ENCODE measurements around the gene TEX35.

The TEX35 gene

GRCh38 chr1:178512566-178513277 lies at the start of gene TEX35:
TSS of gene TEX35 (plus strand) at chr1:178513109. CDS start at chr1:178513189, 80 bp downstream.
- no peak for DNase-seq

DNA sequence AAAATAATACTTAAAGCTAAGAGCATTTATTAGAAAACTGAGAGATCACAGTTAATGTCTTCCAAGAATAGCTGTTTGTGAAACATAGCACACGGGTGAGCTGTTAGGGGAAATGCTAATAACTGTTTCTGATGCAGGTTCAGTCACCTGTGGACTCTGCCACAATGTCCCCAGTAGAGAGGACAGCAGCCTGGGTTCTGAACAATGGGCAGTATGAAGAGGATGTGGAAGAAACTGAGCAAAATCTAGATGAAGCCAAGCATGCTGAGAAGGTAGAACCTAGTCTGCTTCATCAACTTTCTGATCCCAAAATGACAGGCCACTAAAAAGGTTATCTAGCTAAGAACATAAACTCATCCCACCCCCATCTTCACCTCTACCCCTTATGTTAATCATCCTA lies 48.8 kb upstream of the TEX35 start:
- DNase-seq = no peak

DNA sequence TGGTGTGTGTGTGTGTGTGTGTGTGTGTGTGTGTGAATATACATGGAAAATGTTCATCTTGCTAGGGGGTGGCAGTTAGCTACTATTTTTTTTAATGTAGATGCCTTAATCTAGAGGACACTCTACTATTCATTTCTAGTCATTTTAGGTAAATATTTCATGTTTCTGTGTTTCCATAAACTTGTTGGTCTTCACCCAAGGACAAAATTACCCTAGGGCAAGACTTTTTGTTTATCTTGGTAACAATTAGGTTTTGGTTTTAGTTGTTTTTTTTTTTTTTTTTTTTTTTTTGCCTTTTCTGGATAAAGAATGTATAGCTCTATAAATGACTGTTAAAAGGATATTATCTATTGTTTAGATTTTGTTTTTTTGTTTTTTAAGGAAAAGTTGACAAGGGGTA lies 48.3 kb upstream of the TEX35 start:
- DNase-seq = no peak

GRCh38 chr1:178465011-178465410 lies 47.9 kb upstream of the TEX35 start:
- peak; percentile 70 for DNase-seq

DNA sequence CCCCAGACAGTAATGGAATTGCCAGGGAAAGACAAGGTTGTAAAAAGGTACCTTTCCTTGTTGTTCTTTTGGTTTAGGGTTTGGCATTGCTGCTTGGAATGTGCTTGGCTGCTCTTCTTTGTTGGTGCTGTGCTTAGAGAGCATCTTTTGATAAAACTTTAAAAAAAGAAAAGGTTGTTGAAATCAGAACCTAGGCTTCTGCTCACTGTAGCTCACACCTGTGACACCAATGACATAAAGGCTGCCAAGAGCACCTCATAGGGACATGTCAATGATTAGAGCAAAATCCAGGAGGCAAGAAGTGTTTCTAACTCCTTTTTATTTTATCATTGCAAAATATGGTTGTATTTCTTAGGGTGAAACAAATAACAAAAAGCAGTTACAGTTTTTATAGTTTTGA lies 45.1 kb upstream of the TEX35 start:
- no peak for DNase-seq

DNA sequence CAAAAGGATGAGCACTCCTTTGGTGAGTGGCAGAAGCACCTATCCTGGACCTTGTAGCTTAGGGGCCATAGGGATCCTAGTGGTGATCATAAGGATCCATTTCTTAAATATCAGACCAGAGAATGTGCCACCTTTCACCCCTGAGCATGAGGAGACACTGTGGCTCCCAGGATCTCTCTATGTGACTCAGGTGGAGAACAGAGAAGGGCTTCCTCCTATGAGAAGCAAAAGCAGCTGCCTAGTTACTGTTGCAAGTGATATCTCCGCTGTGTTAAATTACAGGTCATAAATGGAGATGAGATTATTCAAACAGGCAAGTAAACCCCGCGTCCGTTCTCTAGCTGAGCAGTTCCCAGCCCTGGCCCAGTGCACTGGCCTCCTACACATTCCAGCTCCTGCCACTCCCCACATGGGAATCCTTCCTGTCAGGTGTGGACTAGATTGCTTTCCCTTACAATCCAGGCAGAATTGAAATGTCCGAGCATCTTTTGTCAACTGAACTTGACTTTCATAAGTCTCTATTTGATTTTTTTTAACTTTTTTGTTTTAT lies 42.4 kb upstream of the TEX35 start:
- no peak for DNase-seq

DNA sequence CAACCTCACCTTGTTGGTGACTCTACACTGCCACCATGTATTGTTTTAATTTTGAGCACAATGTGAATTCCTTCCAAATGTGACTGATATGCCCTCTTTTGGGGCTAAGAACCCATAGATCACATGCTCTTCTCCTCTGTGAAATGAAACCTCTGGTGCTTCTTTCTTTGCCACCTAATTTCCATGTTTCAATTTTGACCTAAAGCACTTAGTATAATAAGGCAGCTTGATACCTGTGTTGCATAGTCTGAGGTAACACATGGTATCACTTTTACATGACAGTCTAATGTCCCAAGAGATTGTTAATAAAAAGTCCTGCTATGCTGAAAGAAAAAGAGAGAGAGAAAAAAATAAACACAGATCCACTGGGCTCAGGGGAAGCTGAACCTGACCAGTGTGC lies 40.4 kb upstream of the TEX35 start:
- no peak for DNase-seq

- no peak for DNase-seq
Measured at GRCh38 chr1:178477373-178477772, 35.5 kb upstream of the TEX35 start.

GRCh38 chr1:178477841-178478240 lies 35.1 kb upstream of the TEX35 start:
- DNase-seq = no peak

DNA sequence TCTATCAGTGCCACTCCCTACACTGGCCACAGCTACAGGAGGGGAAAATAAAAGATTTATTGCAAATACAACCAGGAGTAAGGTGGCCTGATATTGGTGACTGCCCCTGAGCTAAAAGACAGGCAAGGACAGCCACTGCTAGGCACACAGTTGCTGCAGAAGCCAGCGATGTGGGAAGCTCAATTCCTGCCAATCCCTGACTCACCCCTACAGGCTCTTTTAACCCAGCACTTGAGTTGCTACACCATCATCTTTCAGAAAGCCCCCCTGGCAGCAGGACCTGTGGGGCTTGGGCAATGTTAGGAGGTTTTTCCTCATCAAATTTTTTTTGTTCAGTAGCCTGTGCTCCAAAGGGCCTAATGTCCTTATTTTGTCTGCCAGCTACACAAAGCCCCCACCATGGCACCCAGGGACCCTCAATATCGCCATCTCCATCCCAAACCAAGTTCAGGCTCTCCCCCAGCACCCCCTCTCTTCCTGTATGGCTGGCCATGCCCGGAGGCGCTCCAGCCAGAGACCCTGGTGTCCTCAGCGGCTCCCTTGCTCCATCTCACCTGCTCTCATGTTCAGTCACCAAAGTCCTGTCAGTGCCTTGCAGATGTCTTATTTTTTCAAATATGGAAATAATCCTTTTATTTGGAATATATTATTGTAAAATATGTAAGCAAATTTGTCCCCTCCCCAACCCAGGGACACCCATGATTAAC lies 29.5 kb upstream of the TEX35 start:
- no peak for DNase-seq

- DNase-seq = no peak
Measured at GRCh38 chr1:178484698-178485225, 28.1 kb upstream of the TEX35 start.

DNA sequence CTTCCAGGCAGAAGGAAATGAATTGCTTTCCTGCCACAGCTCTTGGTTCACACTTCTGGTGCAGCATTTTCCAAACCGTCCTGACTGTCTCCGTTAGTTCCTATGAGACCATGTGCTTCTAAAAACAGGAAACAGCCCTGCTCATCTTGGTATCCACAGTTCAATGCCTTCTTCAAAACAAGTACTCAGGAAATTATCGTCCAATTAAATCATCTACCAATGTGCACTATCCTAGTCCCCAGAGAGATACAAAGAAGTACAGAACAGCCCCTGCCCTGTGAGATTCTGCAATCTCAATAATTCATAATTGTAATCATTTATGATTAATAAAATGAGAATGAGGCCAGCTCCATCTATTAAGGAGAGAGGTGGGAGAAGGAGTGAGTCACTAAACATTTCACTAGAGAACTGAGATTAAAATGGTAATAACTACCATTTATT lies 27.3 kb upstream of the TEX35 start:
- DNase-seq = no peak

DNA sequence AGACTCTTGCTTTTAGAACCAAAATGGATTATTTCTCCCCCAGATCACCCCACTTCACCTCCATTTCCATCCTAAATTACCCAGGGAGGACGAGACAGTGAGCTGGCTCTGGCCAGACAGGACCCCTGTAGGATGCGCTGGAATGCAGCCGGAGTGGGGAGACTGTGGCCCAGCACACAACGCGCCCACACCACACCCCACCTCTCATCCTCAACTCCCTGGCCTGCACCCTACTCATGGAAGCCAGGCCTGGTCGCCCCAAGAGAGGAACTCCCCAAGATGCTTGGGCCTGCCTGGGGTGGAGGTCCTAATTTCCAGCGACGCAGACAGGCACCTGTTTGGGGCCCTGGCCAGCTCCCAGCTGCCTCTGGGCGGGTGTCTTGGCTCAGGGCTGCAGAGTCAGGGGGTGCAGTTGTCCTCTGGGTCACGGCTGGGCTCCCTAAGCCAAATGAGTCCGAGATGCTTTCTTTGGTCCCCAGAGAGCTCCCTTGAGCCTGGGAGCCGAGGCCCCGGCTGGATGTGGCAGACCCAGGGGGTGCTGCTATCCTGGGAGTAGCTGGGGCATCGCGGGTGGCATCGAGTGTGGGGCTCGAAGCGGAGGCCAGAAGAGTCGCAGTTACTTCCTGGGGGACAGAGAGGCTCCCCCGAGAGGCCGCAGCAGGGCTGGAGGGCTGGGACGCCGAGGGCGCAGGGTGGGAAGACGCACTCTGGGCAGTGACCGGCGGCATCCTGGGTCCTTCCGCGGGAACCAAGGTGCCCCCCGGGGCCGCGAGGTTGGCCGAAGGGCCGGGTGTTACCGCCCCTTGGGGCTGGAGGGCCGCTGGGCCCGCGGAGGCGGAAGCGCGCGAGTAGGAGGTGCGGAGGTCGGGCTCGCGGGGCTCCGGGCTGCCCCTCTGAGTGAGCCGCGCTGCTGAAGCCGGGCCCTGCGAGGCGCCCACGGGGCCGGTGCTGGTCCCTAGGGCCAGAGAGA lies 26.5 kb upstream of the TEX35 start:
- no peak for DNase-seq

DNA sequence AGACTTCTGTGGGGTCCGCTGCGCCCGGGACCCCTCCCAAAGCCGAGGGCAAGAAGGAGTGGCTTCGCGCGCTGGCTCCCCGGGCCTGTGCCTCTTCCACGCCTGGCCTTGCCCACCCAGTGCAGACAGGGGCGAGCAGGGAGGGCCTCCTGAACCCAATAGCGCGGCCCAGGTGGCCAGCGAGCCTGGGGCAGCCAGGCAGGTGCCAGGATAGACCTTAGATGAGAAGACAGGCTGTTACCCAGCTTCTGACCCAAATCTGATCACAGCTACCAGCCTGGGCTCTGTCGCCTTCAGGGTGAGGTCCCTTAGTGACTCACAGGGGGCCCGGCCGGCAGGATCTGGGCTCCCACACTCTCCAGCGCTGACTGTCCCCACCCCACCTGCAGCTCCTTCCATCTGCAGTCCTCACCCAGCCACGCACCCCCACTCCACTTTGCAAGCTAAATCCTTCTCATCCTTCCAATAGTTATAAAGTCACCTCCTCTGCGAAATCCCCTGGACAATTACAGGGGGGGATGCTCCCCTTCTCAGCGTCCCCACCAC lies 25.8 kb upstream of the TEX35 start:
- DNase-seq = no peak

GRCh38 chr1:178488393-178488792 lies 24.5 kb upstream of the TEX35 start:
- no peak for DNase-seq

GRCh38 chr1:178489399-178489798 lies 23.5 kb upstream of the TEX35 start:
- DNase-seq = no peak

- no peak for DNase-seq
Measured at GRCh38 chr1:178490136-178490535, 22.8 kb upstream of the TEX35 start.

DNA sequence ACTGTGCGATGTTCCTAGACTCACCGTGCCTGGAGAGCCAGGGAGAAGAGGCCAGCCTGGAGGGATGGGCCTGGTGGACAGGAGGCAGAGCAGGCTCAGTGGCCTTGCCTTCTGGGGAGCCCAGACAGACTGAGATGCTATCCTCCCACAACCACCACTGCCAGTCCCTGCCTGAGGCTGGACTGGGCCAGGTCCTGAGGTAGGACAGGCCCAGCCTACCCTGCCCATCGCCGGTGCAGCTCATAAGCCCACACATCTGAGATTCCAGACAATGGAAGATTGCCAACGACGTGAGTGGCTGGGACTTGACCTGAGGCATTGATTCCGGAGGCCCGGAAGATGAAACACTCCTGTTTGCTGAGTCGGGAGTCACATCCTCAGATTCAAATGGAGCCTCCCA lies 21.9 kb upstream of the TEX35 start:
- DNase-seq = no peak

GRCh38 chr1:178491721-178492120 lies 21.2 kb upstream of the TEX35 start:
- no peak for DNase-seq

DNA sequence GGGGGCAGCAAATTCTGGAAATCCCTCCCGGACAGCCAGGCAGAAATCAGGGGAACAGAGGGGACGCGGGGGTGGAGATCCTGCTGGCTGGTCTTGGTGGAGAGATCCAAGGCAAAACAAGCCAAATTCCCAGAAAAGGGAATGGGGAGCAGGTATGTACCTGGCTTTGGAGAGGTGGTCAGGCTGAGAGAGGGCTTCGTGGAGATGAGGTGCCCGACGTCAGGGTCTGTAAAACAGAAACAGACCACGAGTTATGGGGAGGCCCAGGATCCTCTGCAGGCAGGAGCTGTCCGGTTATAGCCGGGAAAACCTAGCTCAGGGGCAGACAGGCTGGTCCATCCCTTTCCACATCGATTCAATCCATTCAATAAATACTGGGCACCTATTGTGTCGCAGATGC lies 20.6 kb upstream of the TEX35 start:
- no peak for DNase-seq

- no peak for DNase-seq
Measured at GRCh38 chr1:178493301-178493741, 19.6 kb upstream of the TEX35 start.

GRCh38 chr1:178494569-178494971 lies 18.3 kb upstream of the TEX35 start:
- DNase-seq = no peak

All from fibroblast of upper back skin (primary cell).